Suprapubic skin (tissue), 4 donors: ENCODE results near the gene LIG4. TPM values are rescaled to one million over a fixed set of nuclear protein-coding genes. Genes with fewer than 3 reads are reported as not detected.
A peak's percentile ranks its signal among the peaks of the same experiment; 100 is the strongest.
"Not testable (repeated sequence)": the region's sequence is repeated elsewhere in the genome, so short reads cannot be mapped to it uniquely, and the experiment has no call there.

ENCODE experiments used
- DNase-seq, 2 donors: peaks; one replicate each; pipeline ENCODE4 v3.0.0-alpha.2; 2019; ENCODE audit warnings: low spot score in 2 of 2
- H3K27ac ChIP-seq: fragments of 200-600 bp; sonication (generic); one replicate; pipeline ENCODE4 v1.5.1; 2019
- H3K27me3 ChIP-seq: fragments of 200-600 bp; sonication (generic); one replicate; pipeline ENCODE4 v1.5.1; 2019
- H3K36me3 ChIP-seq: fragments of 200-600 bp; sonication (generic); one replicate; pipeline ENCODE4 v1.5.1; 2019
- H3K4me1 ChIP-seq: fragments of 200-600 bp; sonication (generic); one replicate; pipeline ENCODE4 v1.5.1; 2019
- H3K4me3 ChIP-seq: fragments of 200-600 bp; sonication (generic); one replicate; pipeline ENCODE4 v1.5.1; 2019; ENCODE audit warnings: mild to moderate bottlenecking
- H3K9me3 ChIP-seq: fragments of 200-600 bp; sonication (generic); one replicate; pipeline ENCODE4 v1.5.1; 2019
- EP300 ChIP-seq: sonication (generic); formaldehyde crosslinking; IDR thresholded peaks from one replicate; pipeline ENCODE4 v1.6.1; 2017; ENCODE audit warnings: antibody characterized with exemption
- POLR2A ChIP-seq, 2 donors: fragments of 450-650 bp; IDR thresholded peaks; one replicate each; pipeline ENCODE4 v1.6.1; 2017; ENCODE audit warnings: antibody characterized with exemption in 2 of 2, mild to moderate bottlenecking in 2 of 2, moderate library complexity in 2 of 2
- POLR2AphosphoS5 ChIP-seq, 3 donors: sonication (generic); formaldehyde crosslinking; IDR thresholded peaks; one replicate each; pipeline ENCODE4 v1.6.1; 2017; ENCODE audit warnings: antibody characterized with exemption in 3 of 3
- WGBS: methylation state at CpG from one replicate; pipeline ENCODE4 v1.1.5; 2018; 5-methylcytosine and 5-hydroxymethylcytosine counted together
- total RNA-seq, 4 donors: library from RNA; depleted of rRNA; stranded (reverse); fragments of >200 nt; gene quantifications; one replicate each; pipeline ENCODE4 v1.1.0, GENCODE V29; 2016
- TF ChIP-seq, protein P1 (sequence below), 2 donors: fragments of 200-600 bp in 1 of 2; fragments of 450-650 bp in 1 of 2; sonication (generic) in 1 of 2; IDR thresholded peaks; one replicate each; pipeline ENCODE4 v1.5.1; 2016 to 2019; ENCODE audit warnings: antibody characterized with exemption in 2 of 2, mild to moderate bottlenecking in 1 of 2, moderate library complexity in 1 of 2

Gene LIG4
- total RNA-seq, 4 donors from 2014 or later: 5.2 to 8.0 (median 6.5) TPM

DNA sequence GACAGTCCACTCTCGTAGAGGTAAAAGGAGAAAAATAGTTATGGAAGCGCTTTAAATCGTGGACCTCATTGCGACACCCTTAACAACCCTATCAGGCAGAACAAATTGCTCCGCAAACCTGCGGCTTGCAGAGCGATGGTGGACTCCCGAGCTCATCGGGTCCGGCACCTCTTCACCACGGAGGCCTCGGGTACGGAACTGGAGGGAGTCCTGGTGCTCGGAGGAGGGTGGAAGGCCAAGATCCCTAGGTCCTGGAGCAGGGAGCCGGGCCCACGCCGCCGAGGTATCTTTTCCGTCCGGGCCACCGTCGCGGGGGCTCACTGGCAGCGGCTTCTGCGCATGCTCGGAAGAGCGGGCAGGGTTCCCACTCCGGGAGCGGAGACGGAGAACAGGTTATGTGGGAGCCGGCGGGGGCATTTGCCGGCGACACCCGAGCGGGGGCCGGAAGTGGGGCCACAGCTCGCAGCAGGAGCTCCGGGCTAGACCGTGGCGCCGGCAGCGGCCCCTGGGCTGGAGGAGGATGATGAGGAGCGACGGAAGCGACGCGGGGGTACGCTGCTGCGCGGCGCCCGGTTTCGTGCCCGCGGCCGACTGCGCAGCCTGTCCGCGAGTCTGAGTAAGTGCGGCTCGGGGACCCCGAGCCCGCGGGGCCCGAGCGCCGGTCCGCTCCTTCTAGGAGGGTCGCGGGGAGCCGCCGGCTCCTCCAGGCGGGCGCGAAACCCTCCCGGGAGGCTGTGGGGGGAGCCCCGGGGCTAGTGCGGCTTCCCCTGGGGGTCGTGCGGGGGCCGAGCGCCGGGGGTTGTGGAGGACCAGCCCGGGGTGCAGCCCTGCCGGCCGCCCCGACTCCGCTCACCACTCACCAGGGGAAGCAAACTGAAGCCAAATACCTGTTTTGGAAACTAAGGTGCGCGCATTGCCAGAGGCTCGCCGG, 3.0 kb upstream of the LIG4 start, which contains the start of gene ABHD13:
Gene ABHD13, plus strand, starts transcription at position 349 of the 931 bp plus-strand sequence. CDS start 10,827 bp downstream, outside the sequence.
- Histone ChIP-seq H3K27me3 (no peaks in the 10 kb centered on the region), H3K4me1 (peaks cover 53% of the 10 kb centered on the region), H3K4me3 (peak within 1 kb of the TSS; percentile 67), H3K9me3 (no peaks in the 10 kb centered on the region), H3K27ac (peak within 1 kb of the TSS; percentile 83), H3K36me3 (no peaks in the 10 kb centered on the region)
- TF ChIP-seq POLR2AphosphoS5 (IDR thresholded peaks at IDR 0.05): peak in 1 of 3 donors; percentile 96
- no peak for TF ChIP-seq EP300
- peak in 1 of 2 donors; percentile 49 for TF ChIP-seq POLR2A (IDR thresholded peaks at IDR 0.05)
- TF ChIP-seq, protein P1, sequence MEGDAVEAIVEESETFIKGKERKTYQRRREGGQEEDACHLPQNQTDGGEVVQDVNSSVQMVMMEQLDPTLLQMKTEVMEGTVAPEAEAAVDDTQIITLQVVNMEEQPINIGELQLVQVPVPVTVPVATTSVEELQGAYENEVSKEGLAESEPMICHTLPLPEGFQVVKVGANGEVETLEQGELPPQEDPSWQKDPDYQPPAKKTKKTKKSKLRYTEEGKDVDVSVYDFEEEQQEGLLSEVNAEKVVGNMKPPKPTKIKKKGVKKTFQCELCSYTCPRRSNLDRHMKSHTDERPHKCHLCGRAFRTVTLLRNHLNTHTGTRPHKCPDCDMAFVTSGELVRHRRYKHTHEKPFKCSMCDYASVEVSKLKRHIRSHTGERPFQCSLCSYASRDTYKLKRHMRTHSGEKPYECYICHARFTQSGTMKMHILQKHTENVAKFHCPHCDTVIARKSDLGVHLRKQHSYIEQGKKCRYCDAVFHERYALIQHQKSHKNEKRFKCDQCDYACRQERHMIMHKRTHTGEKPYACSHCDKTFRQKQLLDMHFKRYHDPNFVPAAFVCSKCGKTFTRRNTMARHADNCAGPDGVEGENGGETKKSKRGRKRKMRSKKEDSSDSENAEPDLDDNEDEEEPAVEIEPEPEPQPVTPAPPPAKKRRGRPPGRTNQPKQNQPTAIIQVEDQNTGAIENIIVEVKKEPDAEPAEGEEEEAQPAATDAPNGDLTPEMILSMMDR (IDR thresholded peaks at IDR 0.05): no peak
- under 1% methylated on average over 38 of the region's 93 CpGs for WGBS
- peak; percentile 92 for DNase-seq

DNA sequence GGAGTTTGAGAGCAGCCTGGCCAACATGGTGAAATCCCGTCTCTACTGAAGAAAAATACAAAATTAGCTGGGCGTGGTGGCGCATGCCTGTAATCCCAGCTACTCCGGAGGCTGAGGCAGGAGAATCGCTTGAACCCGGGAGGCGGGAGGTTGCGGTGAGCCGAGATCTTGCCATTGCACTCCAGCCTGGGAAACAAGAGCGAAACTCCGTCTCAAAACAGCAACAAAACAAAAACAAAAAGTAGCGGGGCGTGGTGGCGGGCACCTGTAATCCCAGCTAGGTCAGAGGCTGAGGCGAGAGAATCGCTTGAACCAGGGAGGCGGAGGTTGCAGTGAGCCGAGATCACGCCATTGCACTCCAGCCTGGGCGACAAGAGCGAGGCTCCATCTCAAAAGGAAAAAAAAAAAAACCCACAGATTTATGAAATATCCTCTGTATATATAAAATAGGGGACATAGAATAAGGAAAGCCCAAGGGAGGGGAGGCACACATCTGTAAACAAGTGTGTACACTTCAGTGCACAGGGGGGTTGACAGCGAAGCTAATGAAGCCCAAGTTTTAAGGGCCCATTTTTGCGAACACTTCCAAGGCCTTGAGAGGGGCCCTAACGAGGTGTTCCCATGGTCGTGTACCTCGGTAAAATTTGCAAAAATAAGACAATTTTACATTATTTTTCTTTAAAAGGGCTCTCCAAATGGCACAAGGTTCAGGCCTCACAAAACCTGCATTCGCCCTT, 2.1 kb upstream of the LIG4 start:
- H3K4me1 ChIP-seq: peaks cover 53% of the 10 kb centered on the region
- H3K27me3 ChIP-seq, DNase-seq, H3K36me3 ChIP-seq, H3K9me3 ChIP-seq: not testable (repeated sequence)
- peak overlapping the region; percentile 83 for H3K27ac ChIP-seq
- peak overlapping the region; percentile 67 for H3K4me3 ChIP-seq
- 66% methylated on average over 27 of the region's 27 CpGs for WGBS

DNA sequence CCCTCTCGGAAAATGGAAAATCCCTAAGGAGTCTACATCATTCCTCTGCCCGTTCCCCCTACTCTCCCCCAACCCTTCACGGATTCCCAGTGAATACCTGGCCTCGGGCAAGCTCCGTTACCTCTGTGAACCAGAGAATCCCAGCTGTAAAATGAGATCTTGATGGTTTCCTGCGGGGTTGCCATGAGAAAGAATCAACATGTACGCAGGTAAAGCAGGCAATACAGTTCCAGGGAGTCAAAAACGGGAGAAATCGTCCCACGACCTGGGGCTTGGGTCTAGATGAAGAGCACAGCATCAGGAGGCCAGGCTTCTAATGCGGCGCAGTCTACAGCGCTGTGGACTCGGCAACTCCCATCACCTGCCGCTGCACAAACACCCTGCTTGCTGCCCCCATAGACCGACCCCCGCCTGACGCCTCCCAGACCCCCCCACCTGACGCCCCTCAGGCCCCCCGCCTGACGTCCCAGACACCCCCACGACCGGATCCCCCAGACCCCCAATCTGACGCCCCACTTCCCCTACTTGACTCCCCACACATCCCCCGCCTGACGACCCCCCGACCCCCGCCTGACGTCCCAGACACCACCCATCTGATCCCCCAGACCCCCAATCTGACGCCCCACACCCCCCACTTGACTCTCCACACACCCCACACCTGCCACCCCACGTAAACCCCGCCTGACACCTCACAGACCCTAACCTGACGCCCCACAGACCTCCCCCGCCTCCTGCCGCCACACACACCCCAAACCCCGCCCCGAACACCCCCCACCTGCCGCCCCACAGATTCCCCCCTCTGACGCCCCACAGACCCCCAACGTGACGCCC, 680 bp downstream of the LIG4 start:
- Histone ChIP-seq H3K27me3 (no peaks in the 10 kb centered on the region), H3K27ac (no peak overlapping the region), H3K4me1 (peaks cover 42% of the 10 kb centered on the region), H3K4me3 (peak overlapping the region; percentile 54), H3K36me3 (peaks cover 15% of the 10 kb centered on the region), H3K9me3 (no peaks in the 10 kb centered on the region)
- TF ChIP-seq POLR2A (IDR thresholded peaks at IDR 0.05) (no peak), EP300 (no peak), POLR2AphosphoS5 (IDR thresholded peaks at IDR 0.05) (no peak)
- TF ChIP-seq, protein P1 (IDR thresholded peaks at IDR 0.05): no peak
- WGBS: 13% methylated on average over 32 of the region's 41 CpGs
- DNase-seq: peak; percentile 60 to 77

DNA sequence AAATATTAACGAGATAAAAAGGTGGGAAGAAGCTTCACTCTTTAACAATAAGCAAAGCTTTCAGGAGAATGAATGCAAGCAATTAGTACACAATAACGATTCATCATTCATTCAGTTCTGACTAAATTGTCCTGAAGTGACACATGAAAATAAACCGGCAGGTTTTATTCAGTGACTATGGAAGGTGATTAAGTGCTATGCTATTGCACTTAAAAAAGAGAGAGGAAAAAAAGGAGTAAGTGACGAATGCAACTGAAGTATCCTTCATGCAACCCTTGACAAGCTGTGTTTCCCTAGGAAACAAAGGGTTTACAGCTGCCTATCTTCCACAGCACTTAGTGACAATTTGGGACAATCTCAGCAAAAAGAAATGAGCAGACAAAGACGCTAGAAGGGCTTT, 1.4 kb downstream of the LIG4 start:
- peaks cover 35% of the 10 kb centered on the region for H3K4me1 ChIP-seq
- H3K27ac ChIP-seq: no peak overlapping the region
- TF ChIP-seq POLR2A (IDR thresholded peaks at IDR 0.05): no peak
- no peak for TF ChIP-seq POLR2AphosphoS5 (IDR thresholded peaks at IDR 0.05)
- TF ChIP-seq, protein P1 (IDR thresholded peaks at IDR 0.05): no peak
- peaks cover 22% of the 10 kb centered on the region for H3K36me3 ChIP-seq
- H3K4me3 ChIP-seq: peak overlapping the region; percentile 54
- H3K9me3 ChIP-seq: no peaks in the 10 kb centered on the region
- no peak for DNase-seq
- 54% methylated on average over 5 of the region's 5 CpGs for WGBS
- H3K27me3 ChIP-seq: no peaks in the 10 kb centered on the region

DNA sequence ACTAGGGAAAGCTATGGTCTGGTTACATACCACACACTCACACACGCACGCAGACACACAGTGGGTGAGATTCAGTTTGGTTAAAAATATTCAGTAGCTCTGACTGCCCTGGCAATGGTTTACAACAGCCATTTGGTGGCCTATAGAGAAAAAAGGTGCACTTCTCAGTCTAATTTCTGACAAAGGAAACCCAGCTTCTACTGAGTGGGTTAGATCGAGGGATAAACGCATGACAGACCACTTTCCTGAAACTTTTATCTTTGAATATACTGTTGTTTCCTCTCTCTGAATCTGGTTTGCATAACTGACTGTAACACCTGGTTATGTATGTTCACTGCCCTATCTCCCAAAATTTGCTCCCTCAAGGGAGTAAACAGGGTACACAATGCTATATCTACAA, 2.5 kb downstream of the LIG4 start:
- WGBS: 87% methylated on average over 4 of the region's 4 CpGs

More for the DNA sequence above, 2.5 kb downstream of the LIG4 start:
- DNase-seq: no peak
- no peak overlapping the region for H3K27ac ChIP-seq
- H3K36me3 ChIP-seq: peaks cover 24% of the 10 kb centered on the region
- H3K9me3 ChIP-seq: no peaks in the 10 kb centered on the region
- H3K27me3 ChIP-seq: no peaks in the 10 kb centered on the region
- TF ChIP-seq, protein P1 (IDR thresholded peaks at IDR 0.05): no peak
- TF ChIP-seq EP300 (no peak), POLR2A (IDR thresholded peaks at IDR 0.05) (no peak), POLR2AphosphoS5 (IDR thresholded peaks at IDR 0.05) (no peak)
- H3K4me3 ChIP-seq: no peak overlapping the region
- peaks cover 35% of the 10 kb centered on the region for H3K4me1 ChIP-seq
